ENCODE results near the gene SYNDIG1.

GRCh38 chr20:24631173-24631505 lies 161.7 kb downstream of the SYNDIG1 start:
- no peak for TF ChIP-seq POLR2AphosphoS5 (IDR thresholded peaks at IDR 0.05; ENCODE audit: low read depth, low read length)
- no peak for TF ChIP-seq CTCF (IDR thresholded peaks at IDR 0.05)

Data from Panc1 (cell line).